SU-DHL-6 (cell line): Measurements from ENCODE around the gene CCDC122.
A peak's percentile ranks its signal among the peaks of the same experiment; 100 is the strongest.

Experiments used
- H2AFZ ChIP-seq: fragments of 200-600 bp; sonication (generic); 2 replicates; pipeline ENCODE4 v1.6.1; 2014; ENCODE audit warnings: low read depth, mild to moderate bottlenecking, moderate library complexity, mixed read lengths, antibody characterized with exemption, low read length; ENCODE audit not compliant: severe bottlenecking
- H3F3A ChIP-seq: fragments of 200-600 bp; shearing (Covaris generic); 2 replicates; pipeline ENCODE4 v1.6.0; 2016; ENCODE audit warnings: antibody characterized with exemption, mild to moderate bottlenecking; ENCODE audit not compliant: insufficient read depth
- H3K27ac ChIP-seq: fragments of 200-600 bp; sonication (generic); 2 replicates; pipeline ENCODE4 v1.5.1; 2016; ENCODE audit warnings: low read depth, mild to moderate bottlenecking, low read length, moderate library complexity, mixed read lengths
- H3K27me3 ChIP-seq: fragments of 200-600 bp; sonication (generic), shearing (Covaris generic); 2 replicates; pipeline ENCODE4 v1.6.0; 2014; ENCODE audit warnings: mild to moderate bottlenecking, low read length
- H3K36me3 ChIP-seq: fragments of 200-600 bp; sonication (generic); 2 replicates; pipeline ENCODE4 v1.6.1; 2014; ENCODE audit warnings: mild to moderate bottlenecking, low read length, mixed read lengths
- H3K4me2 ChIP-seq: fragments of 300-600, 200-600 bp; shearing (Covaris generic), sonication (generic); 2 replicates; pipeline ENCODE4 v1.6.0; 2014; ENCODE audit warnings: low read length, low read depth, mild to moderate bottlenecking; ENCODE audit not compliant: poor library complexity, severe bottlenecking
- H3K4me3 ChIP-seq: fragments of 200-600 bp; sonication (generic); 2 replicates; pipeline ENCODE4 v1.5.1; 2014; ENCODE audit warnings: antibody characterized with exemption, low read length, mild to moderate bottlenecking, mixed read lengths; ENCODE audit not compliant: insufficient read depth, poor library complexity, severe bottlenecking
- H3K79me2 ChIP-seq: fragments of 200-600 bp; sonication (generic); 2 replicates; pipeline ENCODE4 v1.6.1; 2014; ENCODE audit warnings: mild to moderate bottlenecking, low read length, moderate library complexity; ENCODE audit not compliant: insufficient read depth
- H3K9ac ChIP-seq: fragments of 200-600 bp; sonication (generic); 2 replicates; pipeline ENCODE4 v1.7.0; 2014; ENCODE audit warnings: mild to moderate bottlenecking, low read length
- H3K9me2 ChIP-seq: fragments of 200-600 bp; sonication (generic); replicated peaks from 2 replicates; pipeline ENCODE4 v1.6.1; 2014; ENCODE audit warnings: low read length; ENCODE audit not compliant: insufficient read depth
- H3K9me3 ChIP-seq: fragments of 200-600 bp; sonication (generic); 2 replicates; pipeline ENCODE4 v1.6.1; 2014; ENCODE audit warnings: low read length, mixed read lengths; ENCODE audit not compliant: insufficient read depth
- H4K20me1 ChIP-seq: fragments of 200-600 bp; sonication (generic); 2 replicates; pipeline ENCODE4 v1.6.1; 2014; ENCODE audit warnings: low read depth, mild to moderate bottlenecking, antibody characterized with exemption, low read length, moderate library complexity, mixed read lengths
- CTCF ChIP-seq: fragments of 200-600 bp; sonication (generic); IDR thresholded peaks from one replicate; pipeline ENCODE4 v1.5.1; 2017; ENCODE audit warnings: antibody characterized with exemption, mild to moderate bottlenecking, low read length, moderate library complexity; ENCODE audit not compliant: insufficient read depth, poor library complexity, severe bottlenecking
- EZH2phosphoT487 ChIP-seq: fragments of 200-600 bp; sonication (generic), shearing (Covaris generic); conservative IDR thresholded peaks from 2 replicates; pipeline ENCODE4 v1.6.1; 2018; ENCODE audit warnings: mild to moderate bottlenecking, antibody characterized with exemption, low read length, moderate library complexity, mixed read lengths

The CCDC122 gene

GRCh38 chr13:43877326-43877725 lies 2.2 kb downstream of the CCDC122 start:
- TF ChIP-seq EZH2phosphoT487: no peak
- TF ChIP-seq CTCF: no peak
- Histone ChIP-seq H3K9me3 (no peaks in the 10 kb centered on the region), H3K4me3 (peak overlapping the region; percentile 97), H3K27ac (peak overlapping the region; percentile 93), H3K27me3 (no peaks in the 10 kb centered on the region), H3K36me3 (peaks cover 8% of the 10 kb centered on the region), H3K9ac (peak overlapping the region; percentile 96), H3K9me2 (no peaks in the 10 kb centered on the region), H3K79me2 (peaks cover 6% of the 10 kb centered on the region), H3K4me2 (peak overlapping the region; percentile 100), H2AFZ (no peak overlapping the region), H3F3A (peaks cover 43% of the 10 kb centered on the region), H4K20me1 (no peaks in the 10 kb centered on the region)

- Histone ChIP-seq H3K9ac (no peak overlapping the region), H2AFZ (no peak overlapping the region), H3K36me3 (peaks cover 3% of the 10 kb centered on the region; the same call in 1 of the 2 replicates), H4K20me1 (no peaks in the 10 kb centered on the region), H3F3A (peaks cover 43% of the 10 kb centered on the region), H3K27me3 (no peaks in the 10 kb centered on the region), H3K4me3 (no peak overlapping the region), H3K4me2 (peak overlapping the region; percentile 9), H3K9me3 (no peaks in the 10 kb centered on the region), H3K9me2 (no peaks in the 10 kb centered on the region), H3K79me2 (peaks cover 6% of the 10 kb centered on the region), H3K27ac (peak overlapping the region; percentile 93)
- TF ChIP-seq EZH2phosphoT487 (no peak), CTCF (no peak)
These were observed 3.2 kb downstream of the CCDC122 start for GRCh38 chr13:43876366-43876765.

GRCh38 chr13:43874504-43875092 lies 4.9 kb downstream of the CCDC122 start:
- no peak for TF ChIP-seq EZH2phosphoT487
- peak; percentile 52 for TF ChIP-seq CTCF
- Histone ChIP-seq H4K20me1 (no peaks in the 10 kb centered on the region), H3K79me2 (peaks cover 6% of the 10 kb centered on the region), H3K9me3 (no peaks in the 10 kb centered on the region), H3K9me2 (no peaks in the 10 kb centered on the region), H3K4me2 (peak overlapping the region; percentile 16), H3F3A (peaks cover 43% of the 10 kb centered on the region), H3K27ac (peak overlapping the region; percentile 93), H3K4me3 (no peak overlapping the region), H2AFZ (no peak overlapping the region), H3K27me3 (no peaks in the 10 kb centered on the region), H3K36me3 (peaks cover 3% of the 10 kb centered on the region; the same call in 1 of the 2 replicates), H3K9ac (no peak overlapping the region)
